HG03442 (cell line): ENCODE measurements around the gene DGKB.
"Not testable (repeated sequence)": the region's sequence is repeated elsewhere in the genome, so short reads cannot be mapped to it uniquely, and the experiment has no call there.

Experiments
- ATAC-seq: cut with Tn5 transposase; IDR thresholded peaks from one replicate; pipeline ENCODE4 v1.9.1; 2021; ENCODE audit warnings: mild to moderate bottlenecking, moderate library complexity; ENCODE audit not compliant: unreplicated experiment

Gene DGKB

GRCh38 chr7:14332155-14332554 lies 570.4 kb downstream of the DGKB start:
- ATAC-seq, result no peak

GRCh38 chr7:14324767-14325166 lies 577.8 kb downstream of the DGKB start:
- no peak for ATAC-seq

GRCh38 chr7:14322724-14323123 lies 579.8 kb downstream of the DGKB start:
- no peak for ATAC-seq

- no peak for ATAC-seq
These were observed 580.6 kb downstream of the DGKB start for GRCh38 chr7:14321947-14322346.

- ATAC-seq, result no peak
These were observed 593.1 kb downstream of the DGKB start for GRCh38 chr7:14309432-14309831.

GRCh38 chr7:14305233-14305866 lies 597.2 kb downstream of the DGKB start:
- ATAC-seq, result no peak

- no peak for ATAC-seq
These were observed 599.0 kb downstream of the DGKB start for GRCh38 chr7:14303536-14303935.

GRCh38 chr7:14294637-14295036 lies 607.9 kb downstream of the DGKB start:
- ATAC-seq, result no peak

GRCh38 chr7:14293434-14293833 lies 609.1 kb downstream of the DGKB start:
- no peak for ATAC-seq

- no peak for ATAC-seq
These were observed 609.8 kb downstream of the DGKB start for GRCh38 chr7:14292737-14293136.

GRCh38 chr7:14289957-14290356 lies 612.6 kb downstream of the DGKB start:
- ATAC-seq, result no peak

- ATAC-seq, result no peak
These were observed 613.9 kb downstream of the DGKB start for GRCh38 chr7:14288701-14289100.

GRCh38 chr7:14287398-14287797 lies 615.2 kb downstream of the DGKB start:
- no peak for ATAC-seq

GRCh38 chr7:14286036-14286435 lies 616.5 kb downstream of the DGKB start:
- no peak for ATAC-seq

- not testable (repeated sequence) for ATAC-seq
These were observed 623.3 kb downstream of the DGKB start for GRCh38 chr7:14279065-14279871.

- ATAC-seq, result no peak
These were observed 627.2 kb downstream of the DGKB start for GRCh38 chr7:14275356-14275755.

- no peak for ATAC-seq
These were observed 631.1 kb downstream of the DGKB start for GRCh38 chr7:14271441-14271840.

- ATAC-seq, result no peak
These were observed 632.5 kb downstream of the DGKB start for GRCh38 chr7:14270099-14270498.

GRCh38 chr7:14260011-14260410 lies 642.5 kb downstream of the DGKB start:
- no peak for ATAC-seq

GRCh38 chr7:14258861-14259260 lies 643.7 kb downstream of the DGKB start:
- ATAC-seq, result no peak

- ATAC-seq, result no peak
These were observed 644.1 kb downstream of the DGKB start for GRCh38 chr7:14258441-14258840.

GRCh38 chr7:14252458-14252857 lies 650.1 kb downstream of the DGKB start:
- ATAC-seq, result no peak
